NCI-H187 treated with DMSO at 0.1 percent for 48 hours (cell line): ENCODE results near the gene HNRNPF.

Experiments
- DNase-seq: peaks from one replicate; lab custom pipeline; 2025; lab: John Stamatoyannopoulos, UW

The HNRNPF gene

GRCh38 chr10:43376828-43377423 lies 32.1 kb downstream of the HNRNPF start:
- DNase-seq = no peak

GRCh38 chr10:43376046-43376635 lies 32.8 kb downstream of the HNRNPF start:
- DNase-seq = no peak

GRCh38 chr10:43375401-43376020 lies 33.5 kb downstream of the HNRNPF start:
- DNase-seq = no peak

GRCh38 chr10:43374194-43374593 lies 34.8 kb downstream of the HNRNPF start:
- DNase-seq = no peak

- DNase-seq = no peak
Measured at GRCh38 chr10:43373461-43373860, 35.5 kb downstream of the HNRNPF start.

- no peak for DNase-seq
Measured at GRCh38 chr10:43372765-43373361, 36.1 kb downstream of the HNRNPF start.

- DNase-seq = no peak
Measured at GRCh38 chr10:43371418-43371817, 37.6 kb downstream of the HNRNPF start, which contains the start of gene FXYD4. Gene FXYD4, plus strand, starts transcription at chr10:43371636. Its CDS starts 2,111 bp downstream, at chr10:43373747.

- no peak for DNase-seq
Measured at GRCh38 chr10:43370671-43371215, 38.2 kb downstream of the HNRNPF start.

GRCh38 chr10:43369921-43370320 lies 39.1 kb downstream of the HNRNPF start:
- no peak for DNase-seq

GRCh38 chr10:43365001-43365400 lies 44.0 kb downstream of the HNRNPF start:
- DNase-seq = no peak

- DNase-seq = peak; percentile 66
Measured at GRCh38 chr10:43362191-43362839, 46.7 kb downstream of the HNRNPF start.

GRCh38 chr10:43361547-43362190 lies 47.3 kb downstream of the HNRNPF start:
- DNase-seq = no peak

- DNase-seq = no peak
Measured at GRCh38 chr10:43360086-43360485, 48.9 kb downstream of the HNRNPF start.

GRCh38 chr10:43355749-43356371 lies 53.1 kb downstream of the HNRNPF start:
- no peak for DNase-seq

- no peak for DNase-seq
Measured at GRCh38 chr10:43354879-43355380, 54.1 kb downstream of the HNRNPF start.

GRCh38 chr10:43354330-43354635 lies 54.7 kb downstream of the HNRNPF start:
- DNase-seq = no peak

GRCh38 chr10:43353495-43354329 lies 55.3 kb downstream of the HNRNPF start:
- DNase-seq = no peak

GRCh38 chr10:43352951-43353350 lies 56.0 kb downstream of the HNRNPF start:
- no peak for DNase-seq

GRCh38 chr10:43351301-43351700 lies 57.7 kb downstream of the HNRNPF start:
- DNase-seq = no peak

- no peak for DNase-seq
Measured at GRCh38 chr10:43350686-43351085, 58.3 kb downstream of the HNRNPF start.
